ENCODE measurements around the gene PPFIA1. TPM values are rescaled to one million over a fixed set of nuclear protein-coding genes. Genes with fewer than 3 reads are reported as not detected.

The PPFIA1 gene
- total RNA-seq, 6 experiments from 2014 or later = 21.1 to 27.0 (median 22.7) TPM

- ATAC-seq = peak in 1 of 4 donors; percentile 13
- Histone ChIP-seq H3K36me3 (peaks cover 0 to 68% (median 31%) of the 10 kb centered on the region in 4 donors), H3K27me3 (no peaks in the 10 kb centered on the region), H3K4me3 (no peak overlapping the region), H3K4me1 (no peaks in the 10 kb centered on the region), H3K27ac (no peak overlapping the region), H3K9me3 (no peaks in the 10 kb centered on the region)
- intact Hi-C loops (cut with DNase I) = no loop called here
- TF ChIP-seq POLR2A (IDR thresholded peaks at IDR 0.05) (no peak), CTCF (IDR thresholded peaks at IDR 0.05) (no peak)
- 91% methylated on average over 15 of the region's 15 CpGs for WGBS (ENCODE audit: insufficient coverage, low coverage, low lambda C conversion rate, missing lambda C conversion rate)
- DNase-seq = no peak
These were observed 71.5 kb downstream of the PPFIA1 start for GRCh38 chr11:70341881-70342429.

GRCh38 chr11:70343636-70344035, 73.1 kb downstream of the PPFIA1 start:
- ATAC-seq (no peak), DNase-seq (no peak)
- intact Hi-C loops (cut with DNase I) = no loop called here
- TF ChIP-seq POLR2A (IDR thresholded peaks at IDR 0.05) (no peak), CTCF (IDR thresholded peaks at IDR 0.05) (no peak)
- H3K4me3 ChIP-seq = no peak overlapping the region
- no peak overlapping the region for H3K27ac ChIP-seq
- H3K4me1 ChIP-seq = no peaks in the 10 kb centered on the region
- 98% methylated on average over 4 of the region's 11 CpGs for WGBS (ENCODE audit: insufficient coverage, low coverage, low lambda C conversion rate, missing lambda C conversion rate)
- H3K9me3 ChIP-seq = no peaks in the 10 kb centered on the region
- H3K27me3 ChIP-seq = no peaks in the 10 kb centered on the region
- peaks cover 0 to 66% (median 28%) of the 10 kb centered on the region in 4 donors for H3K36me3 ChIP-seq

- TF ChIP-seq POLR2A (IDR thresholded peaks at IDR 0.05) (no peak), CTCF (IDR thresholded peaks at IDR 0.05) (no peak)
- Histone ChIP-seq H3K4me3 (no peak overlapping the region), H3K27ac (no peak overlapping the region), H3K36me3 (peaks cover 0 to 51% (median 20%) of the 10 kb centered on the region in 4 donors), H3K27me3 (no peaks in the 10 kb centered on the region), H3K4me1 (no peaks in the 10 kb centered on the region), H3K9me3 (no peaks in the 10 kb centered on the region)
- DNase-seq (no peak), ATAC-seq (no peak)
- WGBS (ENCODE audit: insufficient coverage, low coverage, low lambda C conversion rate, missing lambda C conversion rate) = 83% methylated on average over 4 of the region's 12 CpGs
- intact Hi-C loops (cut with DNase I) = no loop called here
These were observed 77.7 kb downstream of the PPFIA1 start for GRCh38 chr11:70348191-70348590.

- ATAC-seq (no peak), DNase-seq (no peak)
- H3K4me3 ChIP-seq = no peak overlapping the region
- WGBS (ENCODE audit: insufficient coverage, low coverage, low lambda C conversion rate, missing lambda C conversion rate) = 100% methylated on average over 1 of the region's 1 CpG
- H3K27me3 ChIP-seq = no peaks in the 10 kb centered on the region
- intact Hi-C loops (cut with DNase I) = no loop called here
- no peak overlapping the region for H3K27ac ChIP-seq
- H3K4me1 ChIP-seq = no peaks in the 10 kb centered on the region
- H3K36me3 ChIP-seq = peaks cover 0 to 48% (median 18%) of the 10 kb centered on the region in 4 donors
- TF ChIP-seq CTCF (IDR thresholded peaks at IDR 0.05) (no peak), POLR2A (IDR thresholded peaks at IDR 0.05) (no peak)
- no peaks in the 10 kb centered on the region for H3K9me3 ChIP-seq
These were observed 78.1 kb downstream of the PPFIA1 start for GRCh38 chr11:70348608-70349007.

All from right lobe of liver (tissue), 6 donors.